Calu3 (cell line): ENCODE results near the gene VPS37C. TPM values are rescaled to one million over a fixed set of nuclear protein-coding genes. Genes with fewer than 3 reads are reported as not detected.

Source experiments
- BruUV-seq: library from RNA; stranded (reverse); fragments of 400-500 nt; replicated peaks from 2 replicates; lab custom pipeline; 2021; lab: Mats Ljungman, UMichigan
- CTCF ChIA-PET: fragments of 300-600 bp; sonication (Branson Sonifier 250); formaldehyde crosslinking; loops from one replicate; lab custom pipeline; 2022; ENCODE audit warnings: antibody characterized with exemption; lab: Charles Lee
- DNase-seq: peaks from one replicate; pipeline ENCODE4 v3.0.0; 2022
- H3K27ac Mint-ChIP-seq: one replicate; pipeline ENCODE4 v1.8.0; 2022; ENCODE audit warnings: mixed read lengths; ENCODE audit not compliant: unreplicated experiment
- H3K27me3 Mint-ChIP-seq: one replicate; pipeline ENCODE4 v1.8.0; 2022; ENCODE audit warnings: mixed read lengths; ENCODE audit not compliant: unreplicated experiment
- H3K36me3 Mint-ChIP-seq: one replicate; pipeline ENCODE4 v1.8.0; 2022; ENCODE audit warnings: mild to moderate bottlenecking, moderate library complexity, mixed read lengths; ENCODE audit not compliant: insufficient read depth, unreplicated experiment
- H3K4me1 Mint-ChIP-seq: one replicate; pipeline ENCODE4 v1.8.0; 2022; ENCODE audit warnings: mild to moderate bottlenecking, low read depth, mixed read lengths; ENCODE audit not compliant: unreplicated experiment
- H3K4me3 Mint-ChIP-seq: one replicate; pipeline ENCODE4 v1.8.0; 2022; ENCODE audit warnings: mild to moderate bottlenecking, low read depth, moderate library complexity, mixed read lengths; ENCODE audit not compliant: unreplicated experiment
- H3K9me3 Mint-ChIP-seq: one replicate; pipeline ENCODE4 v1.8.0; 2022; ENCODE audit warnings: low read depth, mixed read lengths; ENCODE audit not compliant: unreplicated experiment
- intact Hi-C: fragments of 100-400 bp; cut with micrococcal nuclease; formaldehyde crosslinking; loops from one replicate; pipeline ENCODE4 v1.10.0; 2022; ENCODE audit not compliant: unreplicated experiment
- total RNA-seq: library from RNA; stranded (reverse); gene quantifications from 2 replicates; pipeline ENCODE4 v1.2.3, GENCODE V29; 2022
- TF ChIP-seq, protein P1 (sequence below): fragments of 200-600 bp; IDR thresholded peaks from one replicate; pipeline ENCODE4 v1.8.0; 2022; ENCODE audit warnings: antibody characterized with exemption; ENCODE audit not compliant: unreplicated experiment

The VPS37C gene
- total RNA-seq, 1 experiment from 2014 or later: 22.7 TPM

DNA sequence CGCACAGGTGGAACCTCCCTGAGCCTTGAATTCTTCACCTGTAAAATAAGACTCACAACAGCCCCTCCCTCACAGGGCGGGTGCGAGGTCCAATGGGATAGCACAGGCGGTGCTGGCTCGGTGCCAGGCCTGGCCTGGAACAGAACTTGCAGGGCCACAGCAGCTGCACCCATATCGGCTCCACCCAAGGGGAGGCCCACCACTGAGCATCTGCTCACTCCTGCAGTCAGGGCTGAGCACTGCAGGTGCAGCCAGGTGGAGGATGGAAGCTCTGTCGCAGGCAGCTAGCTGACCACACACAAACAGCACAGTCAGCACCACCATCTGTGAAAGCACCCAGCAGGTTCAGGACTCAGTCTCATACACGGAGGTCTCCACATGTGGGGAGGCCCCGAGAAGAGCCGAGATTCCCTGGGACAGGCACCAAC lies 19.6 kb downstream of the VPS37C start:
- Mint-ChIP-seq H3K27ac (no peak overlapping the region), H3K27me3 (no peaks in the 10 kb centered on the region), H3K4me3 (no peak overlapping the region), H3K9me3 (no peaks in the 10 kb centered on the region), H3K36me3 (peaks cover 12% of the 10 kb centered on the region), H3K4me1 (peaks cover 20% of the 10 kb centered on the region)
- TF ChIP-seq, protein P1, sequence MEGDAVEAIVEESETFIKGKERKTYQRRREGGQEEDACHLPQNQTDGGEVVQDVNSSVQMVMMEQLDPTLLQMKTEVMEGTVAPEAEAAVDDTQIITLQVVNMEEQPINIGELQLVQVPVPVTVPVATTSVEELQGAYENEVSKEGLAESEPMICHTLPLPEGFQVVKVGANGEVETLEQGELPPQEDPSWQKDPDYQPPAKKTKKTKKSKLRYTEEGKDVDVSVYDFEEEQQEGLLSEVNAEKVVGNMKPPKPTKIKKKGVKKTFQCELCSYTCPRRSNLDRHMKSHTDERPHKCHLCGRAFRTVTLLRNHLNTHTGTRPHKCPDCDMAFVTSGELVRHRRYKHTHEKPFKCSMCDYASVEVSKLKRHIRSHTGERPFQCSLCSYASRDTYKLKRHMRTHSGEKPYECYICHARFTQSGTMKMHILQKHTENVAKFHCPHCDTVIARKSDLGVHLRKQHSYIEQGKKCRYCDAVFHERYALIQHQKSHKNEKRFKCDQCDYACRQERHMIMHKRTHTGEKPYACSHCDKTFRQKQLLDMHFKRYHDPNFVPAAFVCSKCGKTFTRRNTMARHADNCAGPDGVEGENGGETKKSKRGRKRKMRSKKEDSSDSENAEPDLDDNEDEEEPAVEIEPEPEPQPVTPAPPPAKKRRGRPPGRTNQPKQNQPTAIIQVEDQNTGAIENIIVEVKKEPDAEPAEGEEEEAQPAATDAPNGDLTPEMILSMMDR: no peak
- BruUV-seq: no TSS peak
- CTCF ChIA-PET: interaction anchor here (0.7 to 0.9 kb wide), 2 partner anchors 10 to 11 kb away, joined by 3 read pairs; no protein-coding TSS in a partner anchor
- intact Hi-C loops: no loop called here
- peak; percentile 57 for DNase-seq

DNA sequence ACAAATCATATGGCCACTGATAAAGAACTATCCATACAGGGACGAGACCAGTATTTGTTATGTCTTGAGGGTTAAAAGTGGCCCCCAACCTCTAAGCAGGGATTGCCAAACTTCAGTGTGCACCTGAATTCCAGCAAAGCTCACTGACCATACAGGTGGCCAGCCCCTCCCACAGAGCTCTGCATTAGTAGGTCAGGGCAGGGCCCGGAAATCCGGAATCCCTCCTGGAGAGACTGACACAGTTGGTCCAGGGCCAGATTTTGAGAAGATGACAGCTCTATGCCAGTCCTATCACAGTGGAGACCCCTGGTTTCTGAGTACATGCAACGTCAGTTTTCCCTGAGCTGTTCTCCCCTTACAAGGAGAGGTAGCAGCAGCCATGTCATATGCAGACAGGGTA lies 20.8 kb downstream of the VPS37C start:
- CTCF ChIA-PET: no interaction called here
- no peaks in the 10 kb centered on the region for H3K9me3 Mint-ChIP-seq
- H3K4me3 Mint-ChIP-seq: no peak overlapping the region
- TF ChIP-seq, protein P1: no peak
- DNase-seq: no peak
- H3K36me3 Mint-ChIP-seq: peaks cover 7% of the 10 kb centered on the region
- BruUV-seq: no TSS peak
- no peaks in the 10 kb centered on the region for H3K27me3 Mint-ChIP-seq
- peaks cover 8% of the 10 kb centered on the region for H3K4me1 Mint-ChIP-seq
- H3K27ac Mint-ChIP-seq: no peak overlapping the region
- intact Hi-C loops: no loop called here

DNA sequence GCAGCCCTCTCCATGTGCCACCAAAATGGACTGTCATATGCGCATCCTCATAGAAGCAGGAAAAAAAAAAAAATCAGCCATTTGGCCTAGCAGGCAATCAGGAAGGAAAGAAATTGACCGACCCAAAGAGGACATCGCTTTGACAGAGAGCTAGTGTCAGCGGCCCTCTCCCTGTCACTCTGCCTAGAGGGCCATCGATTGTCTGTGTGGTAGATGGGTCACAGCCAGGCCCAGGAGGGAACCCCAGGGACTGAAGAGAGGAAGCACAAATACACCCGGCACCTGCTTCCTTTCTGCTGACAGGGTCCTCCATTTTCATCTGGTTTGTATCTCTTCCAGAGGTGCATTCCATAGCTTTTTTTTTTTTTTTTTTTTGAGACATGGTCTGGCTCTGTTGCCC lies 21.8 kb downstream of the VPS37C start:
- CTCF ChIA-PET: interaction anchor here (0.6 kb wide), 1 partner anchor 144 kb away, joined by 4 read pairs; no protein-coding TSS in a partner anchor
- H3K27ac Mint-ChIP-seq: no peak overlapping the region
- H3K9me3 Mint-ChIP-seq: no peaks in the 10 kb centered on the region
- peaks cover 7% of the 10 kb centered on the region for H3K36me3 Mint-ChIP-seq
- DNase-seq: no peak
- H3K27me3 Mint-ChIP-seq: no peaks in the 10 kb centered on the region
- peaks cover 8% of the 10 kb centered on the region for H3K4me1 Mint-ChIP-seq
- intact Hi-C loops: no loop called here
- TF ChIP-seq, protein P1: no peak
- no TSS peak for BruUV-seq
- no peak overlapping the region for H3K4me3 Mint-ChIP-seq

DNA sequence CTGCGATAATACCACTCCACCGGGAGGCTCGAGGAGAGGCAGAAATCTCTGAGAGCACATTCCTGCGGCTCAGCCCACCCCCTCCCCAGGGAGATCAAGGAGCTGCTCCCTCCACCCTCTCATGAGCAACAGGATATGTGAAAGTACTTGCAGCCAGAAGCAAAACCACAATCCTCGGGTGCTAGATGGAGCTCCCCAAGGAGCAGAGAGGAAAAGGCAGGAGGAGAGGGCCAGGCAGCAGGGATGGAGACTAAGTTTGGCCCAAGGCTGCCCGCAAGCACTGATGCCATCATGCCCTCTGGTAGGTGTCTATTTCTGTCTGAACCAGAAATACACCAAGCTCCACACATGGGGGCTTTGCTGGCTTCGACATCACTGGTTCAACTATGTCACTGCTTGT lies 22.3 kb downstream of the VPS37C start:
- no TSS peak for BruUV-seq
- Mint-ChIP-seq H3K27me3 (no peaks in the 10 kb centered on the region), H3K4me3 (no peak overlapping the region), H3K9me3 (no peaks in the 10 kb centered on the region), H3K4me1 (peaks cover 8% of the 10 kb centered on the region), H3K36me3 (peaks cover 7% of the 10 kb centered on the region), H3K27ac (no peak overlapping the region)
- intact Hi-C loops: no loop called here
- CTCF ChIA-PET: no interaction called here
- TF ChIP-seq, protein P1: no peak
- no peak for DNase-seq
